CD4-positive, alpha-beta T cell treated with Interferon gamma for 1 hour (primary cell): ENCODE results near the gene TMEM86B.

Experiments
- DNase-seq: peaks from one replicate; pipeline ENCODE4 v3.0.0-alpha.2; 2020

Gene TMEM86B

GRCh38 chr19:55256562-55257460, 28.2 kb upstream of the TMEM86B start:
- no peak for DNase-seq

- DNase-seq: peak; percentile 47
Observed at GRCh38 chr19:55255618-55256423, 27.3 kb upstream of the TMEM86B start.

DNA sequence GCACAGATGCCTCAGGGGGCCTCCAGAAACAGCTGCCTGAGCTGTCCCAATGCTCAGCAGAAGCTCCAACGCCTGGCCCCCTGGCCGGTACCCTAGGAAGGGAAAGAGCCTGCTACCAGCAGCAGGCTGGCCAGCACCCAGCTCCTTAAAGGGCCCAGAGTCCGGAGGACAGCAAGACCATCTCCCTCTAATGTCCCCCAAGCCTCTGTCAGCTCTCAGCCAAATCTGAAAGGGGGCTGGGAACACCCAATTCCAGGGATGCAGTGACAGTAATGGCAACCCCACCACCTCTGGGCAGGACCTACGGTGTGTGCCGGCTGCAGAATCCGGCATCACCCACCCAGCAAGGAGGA, 26.0 kb upstream of the TMEM86B start:
- DNase-seq: no peak

GRCh38 chr19:55253842-55254624, 25.5 kb upstream of the TMEM86B start:
- DNase-seq: peak; percentile 69

DNA sequence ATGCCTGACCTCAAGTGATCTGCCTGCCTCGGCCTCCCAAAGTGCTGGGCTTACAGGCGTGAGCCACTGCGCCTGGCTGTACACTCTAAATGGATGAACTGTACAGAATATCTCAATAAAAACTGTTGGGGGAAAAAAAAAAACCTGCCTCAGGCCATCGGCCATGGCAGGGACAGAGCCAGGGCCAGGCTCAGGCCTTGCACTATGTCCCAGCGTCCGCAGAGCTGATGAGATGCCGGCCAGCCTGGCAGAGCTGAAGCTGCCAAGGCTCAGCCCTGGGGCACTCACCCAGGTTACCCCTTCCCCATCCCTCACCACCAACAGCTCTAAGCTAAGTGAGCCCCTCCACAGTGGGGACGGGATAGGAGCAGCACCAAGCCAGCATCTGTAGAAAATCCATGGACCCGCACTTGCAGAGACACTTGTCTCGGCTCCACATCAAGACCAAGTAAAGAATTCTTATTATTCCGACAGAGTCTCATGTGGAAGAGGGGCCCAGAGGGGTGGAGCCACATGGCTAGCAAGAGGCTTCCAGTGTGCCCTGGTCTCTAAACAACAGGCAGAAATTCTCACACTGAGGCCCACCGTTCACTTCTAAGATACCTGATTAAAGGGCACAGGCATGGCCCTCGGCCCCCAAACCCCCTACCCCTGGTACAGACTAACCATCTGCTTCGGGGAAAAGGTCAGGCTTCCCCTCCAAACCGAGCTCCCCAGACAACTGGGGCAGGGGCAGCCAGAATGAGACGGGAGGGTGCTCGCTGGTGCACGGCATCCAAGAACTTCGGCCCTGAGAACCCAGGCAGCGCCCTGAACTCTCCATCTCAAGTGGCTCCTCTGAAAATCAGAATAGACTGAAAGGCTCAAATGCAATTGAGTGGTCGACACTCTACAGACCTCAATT, 24.4 kb upstream of the TMEM86B start:
- DNase-seq: no peak

DNA sequence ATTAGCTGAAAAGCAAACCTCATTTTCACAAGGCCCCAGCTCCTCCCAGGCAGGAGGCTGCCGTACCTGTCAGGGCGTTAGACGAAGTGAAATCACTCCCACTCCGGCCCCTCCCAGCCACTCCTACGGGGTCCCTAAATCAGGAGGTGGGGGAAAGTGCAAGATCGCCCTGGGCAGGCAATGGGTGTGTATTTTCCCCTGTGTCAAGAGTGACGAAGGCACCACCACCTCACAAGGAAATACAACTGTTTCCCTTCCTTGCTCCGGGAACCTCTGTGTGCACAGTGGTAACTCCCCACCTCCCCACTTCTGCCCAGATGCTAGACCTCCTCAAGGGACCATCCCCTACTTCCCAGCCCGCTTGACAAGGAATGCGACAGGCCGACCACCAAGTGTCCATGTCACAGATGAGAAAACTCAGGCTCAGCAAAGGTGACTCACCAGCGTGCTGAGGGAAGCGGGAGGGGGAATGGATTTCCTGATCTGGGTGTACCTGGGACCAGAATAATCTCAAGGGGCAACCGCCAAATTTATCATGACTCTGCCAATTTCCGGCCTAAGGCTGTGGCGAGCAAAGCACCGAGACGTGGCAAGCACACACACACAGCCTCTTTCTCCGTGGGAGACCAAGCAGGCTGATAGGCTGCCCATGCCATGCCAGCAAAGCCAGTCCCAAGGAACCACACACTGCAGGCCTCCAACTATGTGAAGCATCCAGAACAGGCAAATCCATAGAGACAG, 22.9 kb upstream of the TMEM86B start:
- peak; percentile 32 for DNase-seq

- DNase-seq: no peak
Observed at GRCh38 chr19:55250262-55251036, 21.9 kb upstream of the TMEM86B start.

DNA sequence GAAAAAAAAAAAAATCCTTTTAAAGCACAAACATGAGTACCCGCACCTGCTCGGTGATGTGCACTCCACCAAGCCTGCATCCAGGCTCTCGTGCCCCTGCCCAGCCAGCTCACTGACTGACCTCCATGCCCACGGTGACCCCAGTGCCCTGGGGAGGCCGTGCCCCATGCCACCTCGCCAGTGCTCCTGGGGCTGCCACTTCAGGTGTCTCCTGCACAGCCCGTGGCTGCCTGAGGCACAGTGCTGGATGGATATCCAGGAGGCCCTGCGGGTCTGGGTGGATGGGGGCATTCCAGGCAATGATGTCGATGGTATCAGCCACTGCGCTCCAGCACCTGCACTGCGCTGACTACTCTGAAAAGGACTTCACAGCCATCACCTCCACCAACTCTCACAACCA, 21.3 kb upstream of the TMEM86B start:
- no peak for DNase-seq

DNA sequence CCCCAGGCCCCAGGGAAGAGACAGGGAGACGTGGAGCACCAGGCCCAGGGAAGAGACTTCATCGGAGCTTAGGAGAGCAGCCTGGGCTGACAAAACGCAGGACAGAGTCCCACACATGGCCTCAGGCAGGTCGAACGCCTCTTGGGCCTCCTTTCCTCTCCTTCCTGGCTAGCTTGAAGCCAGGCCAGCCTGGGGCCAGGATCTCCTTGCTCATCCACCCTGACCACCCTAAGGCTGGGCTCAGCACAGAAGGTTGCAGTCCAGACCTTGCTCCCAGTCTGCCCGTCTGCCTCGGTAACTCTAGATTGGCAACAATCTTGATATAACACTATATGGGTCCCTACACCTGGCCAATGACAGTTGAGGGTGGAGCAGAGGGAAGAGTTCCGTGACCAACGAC, 20.1 kb upstream of the TMEM86B start:
- no peak for DNase-seq

- DNase-seq: no peak
Observed at GRCh38 chr19:55248166-55248675, 19.7 kb upstream of the TMEM86B start.

GRCh38 chr19:55247621-55248099, 19.1 kb upstream of the TMEM86B start:
- DNase-seq: no peak

GRCh38 chr19:55246462-55247451, 18.2 kb upstream of the TMEM86B start:
- DNase-seq: no peak

DNA sequence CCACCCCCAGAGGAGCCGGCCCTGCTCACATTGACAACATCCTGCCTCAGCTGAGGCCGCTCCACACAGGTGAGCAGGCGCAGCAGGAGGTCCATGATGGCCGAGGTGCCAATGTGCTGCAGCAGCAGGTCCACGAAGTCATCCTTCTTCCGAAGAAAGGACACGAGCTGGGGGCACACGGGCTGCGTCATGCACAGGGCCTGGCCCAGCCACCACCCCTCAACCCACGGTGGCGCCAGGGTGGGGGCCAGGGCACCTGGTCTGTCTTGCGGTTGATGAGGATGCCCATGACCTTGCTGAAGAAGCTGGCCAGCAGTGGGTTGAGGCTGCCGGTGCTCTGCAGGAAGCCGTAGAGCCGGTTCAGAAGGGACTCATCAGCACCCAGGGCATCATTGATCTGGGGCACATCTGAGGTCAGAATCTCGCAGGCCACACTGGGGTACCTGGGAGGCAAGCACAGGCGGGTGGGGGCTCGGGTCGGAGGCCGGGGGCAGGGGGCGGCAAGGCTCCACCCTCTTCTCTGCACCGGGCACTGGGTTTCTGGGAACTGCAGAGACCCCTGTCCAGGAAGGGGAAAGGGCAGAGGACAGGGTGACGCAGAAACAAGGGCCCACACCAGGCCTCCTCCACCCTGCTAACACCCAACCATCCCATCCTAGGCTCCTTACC, 16.8 kb upstream of the TMEM86B start:
- no peak for DNase-seq

DNA sequence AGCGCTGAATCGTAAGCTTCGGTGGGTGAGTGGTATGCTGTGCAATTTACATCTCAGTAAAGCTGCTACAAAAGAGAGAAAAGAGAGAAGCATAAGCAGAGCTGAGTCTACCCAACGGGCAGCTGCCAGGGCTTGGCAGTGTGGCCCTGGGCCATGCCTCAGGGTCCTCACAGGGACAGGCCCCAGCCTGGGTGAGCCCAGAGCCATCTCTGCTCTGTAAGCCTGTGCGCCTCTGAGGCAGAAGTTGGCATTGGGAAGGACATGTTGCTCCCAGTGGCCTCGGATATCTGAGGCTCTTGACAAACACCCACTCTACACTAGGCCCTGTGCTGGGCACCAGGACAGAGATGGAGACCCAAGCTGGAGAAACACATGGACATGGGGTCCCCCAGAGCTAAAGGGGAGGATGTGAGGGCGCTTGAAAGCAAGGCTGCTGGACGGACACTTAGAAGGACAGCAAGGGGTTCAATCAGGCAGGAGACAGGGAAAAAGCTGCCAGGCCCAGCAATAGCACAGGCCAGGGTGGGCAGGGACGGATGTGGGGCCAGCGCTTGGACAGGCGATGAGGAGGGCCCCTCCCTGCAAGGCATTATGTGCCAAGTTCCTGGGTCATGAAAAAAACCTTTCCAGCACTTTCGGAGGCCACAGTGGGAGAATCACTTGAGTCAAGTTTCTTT, 15.6 kb upstream of the TMEM86B start:
- DNase-seq: no peak

DNA sequence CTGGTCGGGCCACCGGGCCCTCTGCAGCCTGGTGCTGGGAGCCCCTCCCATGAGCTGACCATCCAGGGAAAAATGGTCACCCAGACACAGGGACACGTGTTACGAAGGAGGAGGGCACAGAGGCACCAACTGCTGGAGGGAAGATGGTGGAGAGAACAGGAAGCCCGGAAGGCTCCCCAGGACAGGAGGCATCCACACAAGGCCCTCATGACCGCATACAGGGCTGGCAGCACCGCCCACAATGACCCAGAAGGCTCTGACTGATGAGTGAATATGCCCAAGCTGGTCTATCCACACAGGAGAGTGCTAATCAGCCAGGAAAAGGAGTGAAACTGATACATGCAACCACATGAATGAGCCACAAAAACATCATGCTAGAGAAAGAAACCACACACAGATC, 14.0 kb upstream of the TMEM86B start:
- DNase-seq: no peak

DNA sequence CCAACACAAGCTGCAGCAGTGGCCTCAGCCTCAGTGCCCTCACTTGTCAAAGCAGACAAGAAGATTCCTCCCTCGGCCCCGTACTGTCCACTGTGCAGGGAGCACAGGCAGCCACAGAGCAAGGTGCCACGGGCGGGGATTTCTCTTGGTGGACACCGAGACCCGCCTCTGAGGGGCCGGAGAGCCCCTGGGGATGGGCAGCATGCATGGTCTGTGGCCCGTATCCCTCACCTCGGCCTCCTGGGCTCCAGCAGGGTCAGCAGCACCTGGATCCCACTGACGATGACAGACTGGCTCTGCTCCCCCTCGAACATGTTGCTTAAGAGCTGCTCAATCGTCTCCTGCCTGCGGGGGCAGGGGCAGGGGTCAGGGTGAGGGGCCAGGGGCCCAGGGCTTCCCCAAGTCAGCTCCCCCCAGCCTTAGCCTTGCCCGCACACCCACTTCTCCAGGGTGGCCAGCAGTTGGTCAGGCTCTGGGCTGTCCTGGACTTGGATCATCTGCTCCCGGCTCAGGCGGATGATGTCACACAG, 13.4 kb upstream of the TMEM86B start:
- DNase-seq: no peak

- DNase-seq: no peak
Observed at GRCh38 chr19:55241143-55241934, 12.8 kb upstream of the TMEM86B start.
